GM12874 (cell line): ENCODE results near the gene ST8SIA5.
A peak's percentile ranks its signal among the peaks of the same experiment; 100 is the strongest.

Experiments used
- TF ChIP-seq, protein P1 (sequence below): IDR thresholded peaks from 2 replicates; pipeline ENCODE4 v1.5.1; 2011; ENCODE audit warnings: low read depth, mild to moderate bottlenecking, control low read depth, low read length, moderate library complexity; ENCODE audit not compliant: insufficient read depth

ST8SIA5 gene

DNA sequence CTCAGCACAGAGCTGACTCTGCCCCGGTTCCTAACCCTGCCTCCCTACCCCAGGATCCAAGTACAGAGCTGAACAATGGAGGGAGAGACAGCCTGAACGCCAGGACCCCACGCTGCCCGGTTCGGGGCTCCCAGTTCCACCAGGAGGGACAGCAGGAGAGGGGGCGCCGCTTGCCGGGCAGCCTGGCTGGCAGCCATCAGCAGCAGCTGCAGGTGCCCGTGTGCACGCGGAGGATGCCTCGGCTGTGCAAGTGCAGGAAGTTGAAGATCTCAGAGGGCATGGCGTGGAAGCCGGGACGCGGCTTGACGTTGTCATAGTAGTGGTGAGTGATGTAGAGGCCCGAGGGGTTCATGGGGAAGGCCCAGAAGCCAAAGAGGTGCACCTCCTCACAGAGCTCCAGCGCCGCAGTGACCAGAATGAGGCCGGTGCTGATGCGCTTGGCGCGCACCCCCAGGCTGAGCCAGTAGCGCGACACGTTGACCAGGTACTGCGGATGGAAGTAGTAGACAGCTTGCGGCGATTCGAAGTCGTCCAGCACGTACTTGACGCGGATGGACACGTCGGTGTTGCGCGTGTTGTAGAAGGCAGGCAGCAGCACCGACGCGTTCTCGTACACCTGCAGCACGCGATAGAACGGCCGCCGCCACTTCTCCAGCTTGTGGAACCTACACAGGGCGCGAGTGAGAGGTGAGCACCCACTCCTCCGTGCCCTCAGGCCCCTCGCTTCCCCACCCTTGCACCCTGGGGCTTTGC, 76.8 kb downstream of the ST8SIA5 start:
- TF ChIP-seq, protein P1, sequence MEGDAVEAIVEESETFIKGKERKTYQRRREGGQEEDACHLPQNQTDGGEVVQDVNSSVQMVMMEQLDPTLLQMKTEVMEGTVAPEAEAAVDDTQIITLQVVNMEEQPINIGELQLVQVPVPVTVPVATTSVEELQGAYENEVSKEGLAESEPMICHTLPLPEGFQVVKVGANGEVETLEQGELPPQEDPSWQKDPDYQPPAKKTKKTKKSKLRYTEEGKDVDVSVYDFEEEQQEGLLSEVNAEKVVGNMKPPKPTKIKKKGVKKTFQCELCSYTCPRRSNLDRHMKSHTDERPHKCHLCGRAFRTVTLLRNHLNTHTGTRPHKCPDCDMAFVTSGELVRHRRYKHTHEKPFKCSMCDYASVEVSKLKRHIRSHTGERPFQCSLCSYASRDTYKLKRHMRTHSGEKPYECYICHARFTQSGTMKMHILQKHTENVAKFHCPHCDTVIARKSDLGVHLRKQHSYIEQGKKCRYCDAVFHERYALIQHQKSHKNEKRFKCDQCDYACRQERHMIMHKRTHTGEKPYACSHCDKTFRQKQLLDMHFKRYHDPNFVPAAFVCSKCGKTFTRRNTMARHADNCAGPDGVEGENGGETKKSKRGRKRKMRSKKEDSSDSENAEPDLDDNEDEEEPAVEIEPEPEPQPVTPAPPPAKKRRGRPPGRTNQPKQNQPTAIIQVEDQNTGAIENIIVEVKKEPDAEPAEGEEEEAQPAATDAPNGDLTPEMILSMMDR = no peak

DNA sequence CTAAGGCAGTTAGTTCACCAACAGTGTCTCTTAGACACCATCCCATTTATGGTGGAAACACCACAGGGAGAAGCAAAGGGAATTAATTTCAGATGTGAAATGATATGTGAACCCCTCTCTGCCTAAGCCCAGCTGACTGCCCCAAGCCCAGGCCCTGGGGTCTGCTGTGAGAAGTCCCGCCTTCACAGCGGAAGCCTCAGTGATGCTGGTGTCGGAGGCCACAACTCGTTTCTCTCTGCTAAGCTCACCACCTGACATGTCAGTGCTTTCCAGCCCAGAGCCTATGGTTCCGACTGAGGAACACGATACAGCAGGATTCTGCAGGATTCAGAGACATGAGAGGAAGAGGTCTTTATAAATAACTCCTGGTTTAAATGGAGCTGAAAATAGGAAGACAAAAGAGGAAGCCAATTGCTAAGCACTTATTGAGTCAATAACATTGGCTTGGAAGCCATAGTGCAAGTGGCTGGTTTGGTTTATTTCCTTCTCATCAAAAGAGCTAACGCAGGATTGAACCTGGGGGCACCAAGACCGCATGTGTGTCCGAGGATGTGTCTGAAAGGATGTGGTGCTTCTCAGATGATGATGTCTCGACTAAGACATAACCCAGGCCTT, 78.0 kb downstream of the ST8SIA5 start:
- TF ChIP-seq, protein P1 = no peak

DNA sequence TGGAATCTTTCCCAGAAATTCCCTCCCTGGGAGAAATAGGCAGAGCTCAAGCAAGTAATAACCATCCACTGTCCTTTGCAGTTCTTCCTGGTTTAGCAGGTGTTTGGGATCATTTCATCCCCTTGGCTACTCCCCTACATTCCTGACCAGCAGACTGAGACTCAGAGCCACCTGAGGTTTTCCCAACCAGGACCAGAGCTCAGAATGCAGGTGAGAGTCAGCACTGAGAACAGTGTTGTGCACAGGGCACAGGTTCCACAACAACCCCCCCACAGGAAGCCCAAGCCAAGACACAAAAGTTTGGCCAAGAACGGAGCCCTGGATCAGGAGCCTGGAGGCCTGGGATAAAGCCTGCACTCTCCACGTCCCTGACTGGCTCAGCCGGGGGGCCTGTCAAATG, 78.8 kb downstream of the ST8SIA5 start:
- TF ChIP-seq, protein P1 = no peak

DNA sequence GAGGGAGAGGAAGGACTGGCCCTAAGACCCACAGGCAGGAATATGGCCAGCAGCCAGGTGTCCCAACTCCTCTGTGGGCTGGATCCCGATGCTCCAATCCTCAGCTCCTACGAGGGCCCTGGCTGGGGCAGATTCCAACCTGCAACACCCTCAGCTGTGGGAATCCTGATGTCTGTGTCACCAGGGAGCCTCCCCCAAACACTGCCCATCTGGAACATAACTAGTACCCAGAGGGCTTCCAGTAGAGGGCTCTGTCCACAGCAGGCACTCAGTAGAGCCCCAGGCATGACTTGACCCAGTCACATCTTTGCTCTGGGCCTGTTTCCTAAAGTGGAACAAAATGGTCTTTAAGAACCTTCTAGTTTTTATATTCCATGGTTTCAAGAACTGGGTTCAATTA, 79.2 kb downstream of the ST8SIA5 start:
- TF ChIP-seq, protein P1 = 0 out of 2 replicates have a peak, but pooled peaks have one; percentile 15

DNA sequence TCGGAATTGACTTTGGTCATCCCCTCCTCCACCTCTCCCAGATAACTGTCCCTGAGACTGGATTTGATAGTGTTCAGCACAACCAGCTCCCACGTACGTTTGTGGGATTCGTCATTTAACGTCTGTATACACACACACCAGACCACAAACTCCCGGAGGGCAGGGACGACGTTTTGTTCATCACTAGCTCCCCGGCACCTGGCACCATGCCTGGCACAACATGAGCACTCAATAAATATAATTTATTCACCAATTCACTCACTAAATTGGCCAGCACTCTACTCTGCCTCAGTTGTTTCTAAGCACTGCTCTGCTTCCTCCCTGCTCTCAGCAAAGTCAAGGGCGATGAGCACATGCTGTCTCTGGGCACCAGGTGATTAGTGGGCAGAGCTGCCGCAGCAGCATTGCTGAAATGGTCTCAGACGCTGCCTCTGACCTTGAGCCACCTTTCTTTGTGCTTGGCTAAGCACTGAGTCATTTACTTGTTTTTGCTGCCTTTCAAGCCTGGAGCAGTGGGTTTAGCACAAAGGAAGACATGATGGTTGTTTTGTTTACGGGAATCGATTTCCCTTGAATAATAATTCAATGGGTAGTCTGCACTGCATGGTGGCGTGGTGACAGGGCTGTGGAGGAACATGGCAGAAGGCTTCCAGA, 80.5 kb downstream of the ST8SIA5 start:
- TF ChIP-seq, protein P1 = no peak

DNA sequence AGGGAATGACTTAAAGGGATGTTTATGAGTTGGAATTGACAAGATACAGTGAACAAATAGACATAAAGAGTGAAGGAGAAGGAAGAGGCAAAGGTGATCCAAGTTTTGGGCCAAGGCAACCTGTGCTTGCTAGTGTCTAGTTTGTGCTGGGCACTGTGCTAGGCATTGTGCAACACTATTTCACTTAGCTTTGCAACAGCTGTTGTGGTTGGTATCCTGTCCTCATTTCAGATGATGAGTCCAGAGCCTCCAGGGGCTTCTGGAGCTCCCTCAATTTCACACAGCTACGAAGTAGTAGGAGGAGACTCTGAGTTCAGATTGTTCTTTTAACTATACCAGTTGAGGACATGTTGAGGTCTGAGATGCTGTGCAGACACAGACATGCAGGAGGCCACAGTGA, 81.7 kb downstream of the ST8SIA5 start:
- TF ChIP-seq, protein P1 = no peak

DNA sequence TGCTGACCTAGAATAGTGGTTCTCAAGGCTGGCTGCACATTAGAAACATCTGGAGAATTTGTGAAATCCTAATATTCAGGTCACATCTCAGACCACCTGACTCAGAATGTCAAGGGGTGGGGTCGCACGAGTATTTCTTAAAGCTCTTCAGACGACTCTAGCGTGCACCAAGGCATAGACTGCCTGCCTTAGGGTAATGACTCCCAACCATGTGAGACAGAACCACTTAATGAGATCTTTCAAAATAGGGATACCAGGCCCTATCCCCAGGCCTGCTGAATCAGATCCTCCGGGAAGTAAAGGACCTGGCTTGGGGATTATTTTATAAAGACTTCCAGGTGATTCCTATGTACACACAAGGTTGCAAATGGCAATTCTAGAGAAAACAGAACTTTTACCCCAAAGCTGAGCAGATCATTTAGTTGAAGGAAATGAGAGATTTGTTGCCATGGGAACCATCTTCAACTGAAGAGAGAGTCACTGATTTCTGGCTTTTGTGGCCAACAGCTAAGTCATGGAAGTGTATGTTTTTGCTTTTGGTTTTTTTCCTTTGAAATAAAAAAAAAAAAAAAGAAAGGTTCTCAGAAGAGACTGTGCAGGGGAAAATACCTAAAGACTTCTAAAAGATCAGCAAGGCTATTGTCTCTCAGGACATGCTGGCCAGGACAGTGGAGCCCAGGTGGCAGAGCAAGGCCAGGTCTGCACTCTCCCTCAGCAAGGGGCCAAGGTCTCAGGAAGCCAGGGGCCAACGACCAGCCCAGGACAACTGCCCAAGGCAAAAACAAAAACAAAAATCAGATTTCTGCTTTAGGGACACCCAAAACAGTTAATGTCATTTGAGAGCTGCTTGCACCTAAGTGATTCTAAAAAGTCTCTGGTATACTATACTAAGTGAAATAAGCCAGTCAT, 84.5 kb downstream of the ST8SIA5 start:
- TF ChIP-seq, protein P1 = no peak
